Measurements from ENCODE around the gene PRG3.

Gene PRG3

GRCh38 chr11:57335343-57336110 is 45.4 kb downstream of the PRG3 start, which contains the start of gene SSRP1:
Gene SSRP1, minus strand, starts transcription at chr11:57335892. Its CDS starts 771 bp downstream, at chr11:57335121.
- Histone ChIP-seq H3K9ac (ENCODE audit: low read depth, low read length) (peak within 1 kb of the TSS; percentile 89), H3K36me3 (ENCODE audit: insufficient read depth, low read length) (peaks cover 41% of the 10 kb centered on the region), H3K9me3 (ENCODE audit: insufficient read depth, low read depth, low read length) (no peaks in the 10 kb centered on the region), H3K4me3 (ENCODE audit: low read length) (peak within 1 kb of the TSS; percentile 80), H3K27ac (ENCODE audit: low read depth, low read length) (peak within 1 kb of the TSS; percentile 61), H3K4me1 (ENCODE audit: insufficient read depth, low read length) (peaks cover 16% of the 10 kb centered on the region; the same call in 1 of the 2 replicates), H3K27me3 (ENCODE audit: insufficient read depth, low read length) (no peaks in the 10 kb centered on the region)
- under 1% methylated on average over 69 of the region's 69 CpGs for WGBS

GRCh38 chr11:57335023-57335342 is 46.0 kb downstream of the PRG3 start:
- Histone ChIP-seq H3K27me3 (ENCODE audit: insufficient read depth, low read length) (no peaks in the 10 kb centered on the region), H3K4me1 (ENCODE audit: insufficient read depth, low read length) (peaks cover 16% of the 10 kb centered on the region; the same call in 1 of the 2 replicates), H3K9me3 (ENCODE audit: insufficient read depth, low read depth, low read length) (no peaks in the 10 kb centered on the region), H3K27ac (ENCODE audit: low read depth, low read length) (peak overlapping the region; percentile 61; the same call in 1 of the 2 replicates), H3K4me3 (ENCODE audit: low read length) (peak overlapping the region; percentile 80), H3K36me3 (ENCODE audit: insufficient read depth, low read length) (peaks cover 46% of the 10 kb centered on the region), H3K9ac (ENCODE audit: low read depth, low read length) (peak overlapping the region; percentile 89)
- WGBS: 10% methylated on average over 7 of the region's 7 CpGs

GRCh38 chr11:57332694-57333440 is 48.1 kb downstream of the PRG3 start:
- WGBS: 96% methylated on average over 11 of the region's 11 CpGs
- no peak overlapping the region for H3K9ac ChIP-seq (ENCODE audit: low read depth, low read length)
- H3K27me3 ChIP-seq (ENCODE audit: insufficient read depth, low read length): no peaks in the 10 kb centered on the region
- H3K27ac ChIP-seq (ENCODE audit: low read depth, low read length): no peak overlapping the region
- peaks cover 13% of the 10 kb centered on the region; the same call in 1 of the 2 replicates for H3K4me1 ChIP-seq (ENCODE audit: insufficient read depth, low read length)
- H3K4me3 ChIP-seq (ENCODE audit: low read length): no peak overlapping the region
- H3K9me3 ChIP-seq (ENCODE audit: insufficient read depth, low read depth, low read length): no peaks in the 10 kb centered on the region
- peaks cover 67% of the 10 kb centered on the region for H3K36me3 ChIP-seq (ENCODE audit: insufficient read depth, low read length)

- Histone ChIP-seq H3K9me3 (ENCODE audit: insufficient read depth, low read depth, low read length) (no peaks in the 10 kb centered on the region), H3K27ac (ENCODE audit: low read depth, low read length) (no peak overlapping the region), H3K36me3 (ENCODE audit: insufficient read depth, low read length) (peaks cover 79% of the 10 kb centered on the region), H3K4me3 (ENCODE audit: low read length) (no peak overlapping the region), H3K4me1 (ENCODE audit: insufficient read depth, low read length) (peaks cover 13% of the 10 kb centered on the region; the same call in 1 of the 2 replicates), H3K9ac (ENCODE audit: low read depth, low read length) (no peak overlapping the region), H3K27me3 (ENCODE audit: insufficient read depth, low read length) (no peaks in the 10 kb centered on the region)
- 97% methylated on average over 14 of the region's 14 CpGs for WGBS
Observed at GRCh38 chr11:57331720-57332119, 49.2 kb downstream of the PRG3 start.

DNA sequence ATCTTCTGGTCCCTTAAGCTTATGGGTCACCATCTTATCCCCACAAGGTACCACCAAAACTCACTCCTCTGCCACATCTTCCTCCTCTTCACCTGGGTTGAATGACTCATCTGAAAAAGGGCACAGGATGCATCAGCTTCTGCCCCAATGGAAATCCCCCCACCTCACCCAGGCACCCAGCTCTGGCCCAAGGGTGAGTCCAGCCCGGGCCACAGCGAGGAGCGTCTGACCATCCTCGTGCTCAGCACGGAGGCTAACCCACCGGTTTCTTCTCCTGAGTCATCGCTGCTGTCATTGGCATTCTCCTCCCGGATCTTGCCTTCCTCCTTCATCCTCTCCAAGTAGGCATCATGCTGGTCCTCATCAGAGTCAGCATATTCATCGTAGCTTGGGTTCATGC is 50.9 kb downstream of the PRG3 start:
- no peak overlapping the region for H3K4me3 ChIP-seq (ENCODE audit: low read length)
- H3K27ac ChIP-seq (ENCODE audit: low read depth, low read length): no peak overlapping the region
- peaks cover 21% of the 10 kb centered on the region for H3K4me1 ChIP-seq (ENCODE audit: insufficient read depth, low read length)
- no peaks in the 10 kb centered on the region for H3K9me3 ChIP-seq (ENCODE audit: insufficient read depth, low read depth, low read length)
- no peaks in the 10 kb centered on the region for H3K27me3 ChIP-seq (ENCODE audit: insufficient read depth, low read length)
- 93% methylated on average over 9 of the region's 9 CpGs for WGBS
- H3K36me3 ChIP-seq (ENCODE audit: insufficient read depth, low read length): peaks cover 91% of the 10 kb centered on the region
- H3K9ac ChIP-seq (ENCODE audit: low read depth, low read length): no peak overlapping the region

DNA sequence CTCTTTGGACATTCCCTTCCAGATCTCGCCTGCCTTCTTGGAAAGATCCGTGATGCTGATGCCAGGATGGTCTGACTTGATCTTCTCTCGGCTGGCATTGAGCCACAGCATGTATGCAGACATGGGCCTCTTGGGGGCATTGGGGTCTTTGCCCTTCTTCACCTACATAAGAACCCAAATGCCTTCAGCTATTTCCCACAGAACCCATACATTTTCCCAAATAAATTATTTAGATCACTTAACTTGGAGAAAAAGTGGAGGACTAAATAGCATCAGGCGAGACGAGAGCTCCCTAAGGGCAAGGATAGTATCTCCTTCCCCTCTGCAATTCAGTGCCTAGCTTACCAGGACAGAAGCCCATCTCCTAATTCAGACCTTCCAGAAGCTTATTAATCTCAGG is 53.2 kb downstream of the PRG3 start:
- Histone ChIP-seq H3K4me3 (ENCODE audit: low read length) (no peak overlapping the region), H3K36me3 (ENCODE audit: insufficient read depth, low read length) (peaks cover 72% of the 10 kb centered on the region), H3K9ac (ENCODE audit: low read depth, low read length) (no peak overlapping the region), H3K4me1 (ENCODE audit: insufficient read depth, low read length) (peaks cover 24% of the 10 kb centered on the region), H3K9me3 (ENCODE audit: insufficient read depth, low read depth, low read length) (no peaks in the 10 kb centered on the region), H3K27ac (ENCODE audit: low read depth, low read length) (no peak overlapping the region), H3K27me3 (ENCODE audit: insufficient read depth, low read length) (no peaks in the 10 kb centered on the region)
- 93% methylated on average over 5 of the region's 5 CpGs for WGBS

Measured in HUES64 (cell line).